VCaP (cell line): Measurements from ENCODE around the gene SCAMP3.
"Not testable (repeated sequence)": the region's sequence is repeated elsewhere in the genome, so short reads cannot be mapped to it uniquely, and the experiment has no call there.

Experiments
- H3K27ac ChIP-seq: fragments of 450-650 bp; 2 replicates; pipeline ENCODE4 v1.5.1; 2017
- TF ChIP-seq, protein P1 (sequence below): fragments of 450-650 bp; conservative IDR thresholded peaks from 2 replicates; pipeline ENCODE4 v1.5.1; 2017; ENCODE audit warnings: mild to moderate bottlenecking, moderate library complexity

SCAMP3 gene

GRCh38 chr1:155251566-155251965 lies 10.6 kb downstream of the SCAMP3 start:
- H3K27ac ChIP-seq = peak overlapping the region; percentile 10; the same call in 1 of the 2 replicates

DNA sequence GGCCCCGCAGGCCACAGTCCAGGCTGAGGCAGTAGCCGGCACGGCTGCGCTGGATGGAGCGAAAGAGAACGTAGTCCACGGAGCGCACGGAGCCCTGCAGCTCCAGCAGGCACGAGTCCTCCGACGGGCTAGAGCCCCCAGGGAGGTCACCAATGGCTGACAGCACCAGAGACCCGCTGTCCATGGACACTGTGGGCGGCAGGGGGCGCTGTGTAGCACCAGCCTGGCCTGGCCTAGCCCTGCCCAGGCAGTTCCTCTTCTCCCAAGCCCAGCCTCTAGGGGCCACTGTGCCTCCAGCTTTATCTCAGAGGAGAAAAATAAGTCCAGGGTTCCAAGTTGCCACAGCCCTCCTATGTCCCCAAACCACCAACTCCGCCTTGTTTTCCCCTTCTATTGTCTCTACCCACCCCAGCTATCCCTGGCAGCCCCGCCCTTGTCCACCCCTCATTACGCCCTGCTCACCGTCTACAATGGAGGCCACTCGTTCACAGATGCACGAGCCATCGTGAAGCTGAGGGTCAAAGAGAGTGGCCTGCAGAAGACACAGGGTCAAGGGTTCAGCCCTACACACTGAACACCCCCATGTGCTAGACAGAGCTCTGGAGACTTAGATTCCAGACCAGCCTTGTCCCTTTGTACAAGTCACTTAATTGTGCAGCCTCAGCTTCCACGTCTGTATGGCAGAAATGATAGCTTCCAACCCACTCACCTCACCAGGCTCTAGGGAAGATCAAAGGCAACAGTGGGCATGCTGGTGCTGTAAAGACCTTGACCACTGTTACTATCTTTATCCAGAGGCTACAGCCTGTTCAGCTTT lies 11.3 kb downstream of the SCAMP3 start:
- H3K27ac ChIP-seq = peak overlapping the region; percentile 10; the same call in 1 of the 2 replicates
- TF ChIP-seq, protein P1, sequence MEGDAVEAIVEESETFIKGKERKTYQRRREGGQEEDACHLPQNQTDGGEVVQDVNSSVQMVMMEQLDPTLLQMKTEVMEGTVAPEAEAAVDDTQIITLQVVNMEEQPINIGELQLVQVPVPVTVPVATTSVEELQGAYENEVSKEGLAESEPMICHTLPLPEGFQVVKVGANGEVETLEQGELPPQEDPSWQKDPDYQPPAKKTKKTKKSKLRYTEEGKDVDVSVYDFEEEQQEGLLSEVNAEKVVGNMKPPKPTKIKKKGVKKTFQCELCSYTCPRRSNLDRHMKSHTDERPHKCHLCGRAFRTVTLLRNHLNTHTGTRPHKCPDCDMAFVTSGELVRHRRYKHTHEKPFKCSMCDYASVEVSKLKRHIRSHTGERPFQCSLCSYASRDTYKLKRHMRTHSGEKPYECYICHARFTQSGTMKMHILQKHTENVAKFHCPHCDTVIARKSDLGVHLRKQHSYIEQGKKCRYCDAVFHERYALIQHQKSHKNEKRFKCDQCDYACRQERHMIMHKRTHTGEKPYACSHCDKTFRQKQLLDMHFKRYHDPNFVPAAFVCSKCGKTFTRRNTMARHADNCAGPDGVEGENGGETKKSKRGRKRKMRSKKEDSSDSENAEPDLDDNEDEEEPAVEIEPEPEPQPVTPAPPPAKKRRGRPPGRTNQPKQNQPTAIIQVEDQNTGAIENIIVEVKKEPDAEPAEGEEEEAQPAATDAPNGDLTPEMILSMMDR = peak; percentile 99

More at GRCh38 chr1:155251566-155251965, 10.6 kb downstream of the SCAMP3 start:
- TF ChIP-seq, protein P1 = no peak

DNA sequence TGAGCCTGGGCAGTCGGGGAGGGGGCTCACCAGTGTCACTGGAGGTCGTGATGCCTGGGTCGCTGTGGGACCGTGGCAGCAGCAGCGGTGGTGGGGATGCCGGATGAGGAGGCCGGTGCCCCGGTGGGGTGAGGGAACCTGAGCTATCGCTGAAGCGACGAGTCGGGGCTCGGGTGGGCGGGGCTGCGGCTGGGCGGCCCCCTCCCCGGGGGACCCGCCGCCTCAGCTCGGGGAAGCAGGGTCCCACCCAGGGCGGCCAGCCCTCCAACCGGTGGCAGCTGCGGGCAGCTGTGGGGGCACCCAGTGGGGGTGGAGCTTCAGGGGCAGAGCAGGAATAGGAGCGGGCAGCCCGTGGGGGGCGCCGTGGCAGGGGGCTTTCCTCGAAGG lies 11.9 kb downstream of the SCAMP3 start:
- H3K27ac ChIP-seq = peak overlapping the region; percentile 10; the same call in 1 of the 2 replicates
- TF ChIP-seq, protein P1 = no peak

GRCh38 chr1:155247667-155248553 lies 14.2 kb downstream of the SCAMP3 start:
- H3K27ac ChIP-seq = no peak overlapping the region

DNA sequence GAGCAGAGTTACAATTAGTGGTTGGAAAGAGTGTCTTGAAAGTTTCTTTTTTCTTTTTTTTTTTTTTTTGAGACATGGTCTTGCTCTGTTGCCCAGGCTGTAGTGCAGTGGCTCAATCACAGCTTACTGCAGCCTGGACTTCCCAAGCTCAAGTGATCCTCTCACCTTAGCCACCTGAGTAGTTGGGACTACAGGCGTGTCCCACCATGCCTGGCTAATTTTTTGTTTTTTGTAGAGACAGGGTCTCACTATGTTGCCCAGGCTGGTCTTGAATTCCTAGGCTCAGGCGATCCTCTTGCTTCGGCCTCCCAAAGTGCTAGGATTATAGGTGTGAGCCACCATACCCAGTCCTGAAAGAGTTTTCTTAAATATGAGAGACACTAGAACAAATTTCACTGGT lies 15.4 kb downstream of the SCAMP3 start:
- H3K27ac ChIP-seq = not testable (repeated sequence)

More at GRCh38 chr1:155247667-155248553, 14.2 kb downstream of the SCAMP3 start:
- TF ChIP-seq, protein P1 = no peak

GRCh38 chr1:155245163-155245524 lies 17.0 kb downstream of the SCAMP3 start:
- peak overlapping the region; percentile 72 for H3K27ac ChIP-seq
- TF ChIP-seq, protein P1 = no peak

- H3K27ac ChIP-seq = peak overlapping the region; percentile 72
- TF ChIP-seq, protein P1 = no peak; the same call in 1 of the 2 replicates
These were observed 17.6 kb downstream of the SCAMP3 start for GRCh38 chr1:155244368-155245162.
